GM23248 (cell line): ENCODE measurements around the gene PEMT.

ENCODE experiments used
- EZH2 ChIP-seq: fragments of 200-600 bp; sonication (generic); IDR thresholded peaks from 2 replicates; pipeline ENCODE4 v1.6.1; 2018; ENCODE audit warnings: antibody characterized with exemption, mild to moderate bottlenecking; ENCODE audit not compliant: insufficient read depth, poor library complexity, severe bottlenecking
- EZH2phosphoT487 ChIP-seq: fragments of 200-600 bp; sonication (generic); IDR thresholded peaks from 2 replicates; pipeline ENCODE4 v1.6.1; 2018; ENCODE audit warnings: antibody characterized with exemption, moderate library complexity, mild to moderate bottlenecking, low read depth; ENCODE audit not compliant: insufficient read depth

DNA sequence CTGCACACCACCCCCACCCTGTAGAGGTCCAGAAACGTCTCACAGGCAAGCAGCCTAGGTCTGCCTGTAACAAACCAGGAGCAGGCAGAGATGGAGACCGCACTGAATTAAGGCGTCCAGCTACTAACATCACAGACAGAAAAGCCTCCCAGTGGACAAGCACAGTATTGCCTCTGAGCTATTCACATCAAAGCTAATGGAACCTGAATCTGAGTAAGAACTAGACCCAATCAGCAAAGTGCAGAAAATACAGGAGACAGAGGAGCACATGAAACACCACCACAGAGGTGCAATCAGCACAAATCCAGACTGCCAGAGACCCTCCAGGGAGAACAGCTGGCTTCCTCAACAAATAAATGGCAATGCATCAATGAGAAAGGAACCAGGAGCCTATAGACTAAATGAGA is 22.2 kb upstream of the PEMT start:
- TF ChIP-seq EZH2 (no peak), EZH2phosphoT487 (no peak)
